Activated CD8-positive, alpha-beta memory T cell treated with anti-CD3 and anti-CD28 coated beads, Interleukin-2, amount 50 U/mL, for 24 hours (primary cell): ENCODE measurements around the gene ADAMTS19.

ENCODE experiments used
- DNase-seq: peaks from one replicate; pipeline ENCODE4 v3.0.0-alpha.2; 2020; ENCODE audit errors: extremely low read depth

ADAMTS19 gene

DNA sequence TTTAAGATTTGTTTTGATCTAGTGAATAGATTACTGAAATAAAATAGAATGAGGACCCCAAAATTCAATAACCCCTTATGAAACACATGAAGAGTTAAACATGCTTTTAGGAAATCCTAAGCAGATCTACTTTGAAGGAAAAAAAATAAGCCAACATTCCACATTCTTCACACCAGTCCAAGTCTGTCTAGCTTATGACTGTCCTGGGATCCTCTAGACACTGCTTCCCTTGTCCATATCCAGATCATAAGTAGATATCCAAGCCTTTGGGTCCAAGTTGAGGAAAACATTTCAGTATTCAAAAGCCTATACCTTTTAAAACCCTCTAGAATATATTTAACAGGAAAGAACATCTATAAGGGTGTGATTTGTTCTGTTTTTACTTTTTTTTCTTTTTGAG, 228.9 kb downstream of the ADAMTS19 start:
- no peak for DNase-seq

DNA sequence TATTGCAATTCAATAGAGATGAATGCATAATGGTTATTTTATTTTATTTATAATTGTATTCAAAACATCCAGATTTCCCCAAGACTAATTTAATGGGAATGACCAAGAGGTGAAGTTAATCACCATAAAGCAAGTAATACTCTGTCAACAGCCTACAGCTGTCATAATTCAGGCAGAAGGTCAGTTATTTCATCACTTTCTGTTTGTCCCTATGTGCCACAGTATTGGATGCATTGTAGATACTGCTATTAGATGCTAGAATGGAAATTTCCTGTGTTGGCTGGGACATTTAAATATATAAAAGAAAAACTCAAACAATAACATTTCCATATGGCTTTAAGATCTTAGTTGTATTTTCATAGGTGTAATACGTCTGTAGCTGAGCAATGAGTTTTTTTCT, 231.1 kb downstream of the ADAMTS19 start:
- DNase-seq = no peak

DNA sequence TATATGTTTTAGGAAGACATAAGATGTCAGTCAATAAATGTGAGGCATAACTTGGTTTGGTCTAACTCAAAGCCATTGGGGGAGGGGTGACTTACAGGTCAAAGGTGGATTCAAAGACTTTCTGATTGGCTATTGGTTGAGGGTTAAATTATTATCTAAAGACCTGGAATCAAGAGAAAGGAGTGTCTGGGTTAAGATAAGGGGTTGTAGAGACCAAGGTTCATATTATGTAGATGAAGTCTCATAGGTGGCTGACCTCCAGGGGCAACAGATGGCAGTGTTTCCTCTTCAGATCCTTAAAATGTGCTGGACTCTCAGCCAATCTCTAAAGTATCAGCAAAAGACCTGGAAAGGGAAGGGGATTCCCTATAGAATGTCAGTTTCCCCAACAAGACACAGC, 236.5 kb downstream of the ADAMTS19 start:
- no peak for DNase-seq

DNA sequence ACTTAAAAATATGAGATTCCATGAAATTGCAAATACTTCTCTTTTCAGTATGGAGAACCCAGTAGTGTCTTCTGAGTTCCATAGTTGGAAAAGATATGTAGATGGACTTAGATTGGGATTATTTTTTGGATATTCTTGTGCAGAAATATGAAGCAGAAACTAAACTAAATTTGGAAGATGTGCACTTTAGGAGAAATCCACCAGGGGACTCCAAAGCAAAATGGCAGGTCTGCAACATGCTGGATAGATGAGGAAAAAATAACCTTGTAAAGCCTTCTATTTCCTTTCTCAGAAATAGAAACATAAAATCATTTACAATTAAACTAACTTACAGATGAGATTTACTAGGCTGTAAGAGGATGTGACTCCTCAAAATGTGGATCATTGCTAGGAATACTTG, 238.6 kb downstream of the ADAMTS19 start:
- no peak for DNase-seq

DNA sequence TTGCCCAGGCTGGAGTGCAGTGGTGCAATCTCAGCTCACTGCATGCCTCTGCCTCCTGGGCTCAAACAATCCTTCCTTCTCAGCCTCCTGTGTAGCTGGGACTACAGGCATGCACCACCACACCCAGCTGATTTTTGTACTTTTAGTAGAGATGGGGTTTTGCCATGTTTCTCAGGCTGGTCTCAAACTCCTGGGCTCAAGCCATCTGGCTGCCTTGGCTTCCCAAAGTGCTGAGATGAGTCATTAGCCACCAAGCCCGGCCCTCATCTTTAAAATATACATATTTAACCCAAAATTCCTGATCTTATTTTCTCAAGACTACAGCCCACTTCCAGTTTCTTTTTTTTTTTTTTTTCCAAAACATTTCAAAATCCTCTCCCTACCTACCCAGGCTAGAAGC, 256.1 kb downstream of the ADAMTS19 start:
- DNase-seq = no peak

DNA sequence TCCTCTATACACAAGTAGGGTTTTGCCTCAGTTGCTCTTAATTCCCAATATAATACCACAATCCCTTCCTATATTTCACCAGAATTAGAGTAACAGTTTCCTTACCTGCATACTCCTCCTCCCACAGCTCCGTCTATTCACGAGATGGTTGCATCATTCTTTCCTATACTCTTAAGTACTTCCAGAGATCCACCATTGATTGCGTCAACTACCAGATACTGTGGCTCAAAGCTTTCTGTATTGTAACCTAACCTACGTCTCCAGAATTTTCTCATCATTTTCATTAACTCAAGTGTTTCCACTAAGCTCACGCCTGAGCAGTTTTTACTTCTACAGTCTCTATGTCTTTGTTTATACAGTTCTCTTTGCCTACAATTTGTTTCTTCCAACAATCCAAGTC, 256.6 kb downstream of the ADAMTS19 start:
- no peak for DNase-seq

DNA sequence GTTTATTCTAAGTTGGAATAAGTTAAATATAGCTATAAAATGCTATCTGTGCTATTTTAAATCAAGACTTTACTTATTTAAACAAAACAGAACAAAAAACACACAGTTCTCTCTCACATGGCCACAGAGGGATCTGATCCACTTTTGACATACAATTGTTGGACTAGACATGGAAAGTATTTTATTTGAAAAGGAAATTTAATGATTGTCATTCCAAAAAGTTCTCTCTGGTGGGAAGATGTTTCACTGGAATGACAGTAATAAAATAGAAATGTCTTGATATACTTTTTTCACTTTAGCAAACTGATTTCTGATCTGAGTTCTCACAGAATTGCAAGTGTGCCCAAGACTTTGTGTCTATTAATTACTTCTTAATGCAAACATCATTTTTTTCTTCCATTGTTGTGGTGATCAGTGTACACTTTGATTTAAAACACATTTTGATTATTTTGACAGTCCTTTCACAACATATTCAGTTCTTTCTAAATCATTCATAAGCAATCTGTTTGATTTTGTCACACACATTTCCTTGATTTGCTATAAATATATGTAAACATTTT, 257.7 kb downstream of the ADAMTS19 start:
- DNase-seq = no peak

DNA sequence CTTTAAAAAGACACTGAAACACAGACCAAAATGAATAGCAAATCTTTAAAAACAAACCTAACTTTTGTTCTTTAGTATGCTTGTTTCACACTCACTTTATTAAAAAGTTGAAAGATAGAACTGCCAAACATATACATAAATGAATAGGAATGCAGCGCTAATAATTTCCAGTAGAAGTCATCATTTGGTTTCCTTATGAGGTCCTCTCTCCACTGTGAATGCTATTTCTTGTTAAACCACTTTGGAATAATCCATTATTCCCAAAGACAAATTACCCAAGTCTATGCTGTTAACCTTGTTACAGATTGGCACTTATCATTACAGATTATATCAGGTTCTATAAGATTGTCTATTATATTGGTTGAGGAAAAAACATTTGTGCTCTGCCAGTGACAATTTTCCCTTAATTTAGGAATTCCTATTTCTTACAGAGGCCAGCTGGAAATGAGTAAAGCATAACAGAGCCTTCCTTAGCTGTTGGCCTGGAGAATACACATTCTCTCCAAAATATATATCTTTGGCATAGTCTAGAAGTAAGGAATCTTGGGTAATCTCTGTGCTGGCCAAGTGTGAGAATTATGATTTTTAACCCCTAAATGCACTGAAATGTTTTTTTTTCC, 258.5 kb downstream of the ADAMTS19 start:
- no peak for DNase-seq

DNA sequence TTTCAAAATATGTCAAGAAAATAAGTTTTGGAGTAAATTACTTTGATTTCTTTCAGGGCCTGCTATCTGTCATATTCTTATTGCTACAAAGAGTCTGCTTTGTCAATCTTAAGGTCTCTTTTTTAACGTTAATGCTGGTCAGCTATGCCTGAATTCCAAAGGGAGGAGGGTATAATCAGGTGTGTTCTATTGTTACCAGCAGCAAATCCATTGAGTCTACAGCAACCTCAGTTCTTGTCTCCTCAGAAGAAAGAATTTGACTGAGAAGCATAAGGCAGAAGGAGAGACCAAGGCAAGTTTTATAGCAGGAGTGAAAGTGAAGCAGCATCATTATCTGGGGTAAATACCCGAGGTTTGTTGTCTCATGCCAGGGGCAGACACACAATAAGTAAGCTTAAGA, 264.1 kb downstream of the ADAMTS19 start:
- DNase-seq = no peak

DNA sequence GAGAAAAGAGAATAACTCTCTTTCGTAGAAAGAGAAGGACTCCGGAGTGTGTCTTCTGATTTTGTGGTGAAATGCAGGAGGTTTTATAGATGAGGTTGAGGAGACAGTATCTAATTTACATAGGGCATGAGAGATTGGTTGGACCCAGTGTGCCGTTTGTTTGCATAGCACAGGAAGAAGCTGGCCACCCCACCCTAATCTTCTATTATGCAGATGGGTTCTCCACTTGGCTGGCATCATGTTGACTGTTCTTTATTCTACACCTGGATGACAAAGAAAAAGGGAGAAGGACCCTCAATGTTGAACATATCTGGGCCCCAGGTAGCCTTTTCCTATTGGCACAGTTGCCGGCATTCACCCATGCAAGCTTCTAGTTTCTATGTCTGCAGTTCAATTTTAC, 264.5 kb downstream of the ADAMTS19 start:
- DNase-seq = no peak

DNA sequence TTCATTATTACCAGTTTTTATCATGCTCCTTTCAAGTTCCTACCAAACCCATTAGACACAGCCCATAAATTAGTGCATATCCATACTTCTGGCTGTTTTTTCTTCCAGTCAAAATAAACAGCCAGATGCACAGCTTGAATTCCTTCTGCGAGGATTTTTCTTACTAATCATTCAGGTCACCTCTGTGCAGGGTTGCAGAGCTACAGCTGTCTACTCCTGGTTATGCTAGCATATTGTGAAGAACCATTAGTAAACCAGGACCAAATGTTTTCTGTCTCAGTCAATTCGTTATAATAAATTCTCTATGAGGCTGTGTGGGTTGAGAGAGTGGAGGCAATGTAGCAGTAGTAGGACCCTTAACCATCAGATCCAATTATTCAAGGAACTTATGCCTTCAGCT, 279.7 kb downstream of the ADAMTS19 start:
- DNase-seq = no peak

DNA sequence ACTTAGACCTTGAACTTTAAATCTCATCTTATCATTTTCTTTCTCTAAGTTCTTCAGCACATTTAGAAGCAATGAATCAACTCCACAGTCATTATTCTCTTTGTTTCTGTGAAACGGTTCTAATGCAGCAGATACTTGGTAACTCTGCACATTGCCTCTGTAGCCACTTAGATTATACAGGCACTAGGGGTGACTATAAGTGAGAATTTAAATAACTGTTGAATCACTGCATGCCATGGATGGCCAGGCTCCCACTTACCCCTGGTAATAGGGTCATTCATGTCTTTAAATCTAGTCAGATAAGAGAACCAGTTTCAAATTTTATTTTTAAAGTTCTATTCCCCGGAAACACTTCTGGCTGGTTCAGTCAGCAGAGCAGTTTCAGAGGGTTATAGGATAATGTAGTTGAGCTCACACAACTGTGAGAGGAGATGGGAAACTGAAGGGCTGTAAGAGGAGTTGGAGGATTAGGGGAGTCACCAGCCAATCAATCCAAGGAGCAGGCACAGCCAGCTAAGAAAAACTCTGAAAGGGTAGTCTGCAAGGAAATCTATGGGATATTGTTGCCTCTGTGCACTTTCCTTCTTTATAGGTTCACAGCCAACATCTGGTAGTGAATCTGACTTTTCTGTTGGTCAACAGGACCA, 283.6 kb downstream of the ADAMTS19 start:
- no peak for DNase-seq

DNA sequence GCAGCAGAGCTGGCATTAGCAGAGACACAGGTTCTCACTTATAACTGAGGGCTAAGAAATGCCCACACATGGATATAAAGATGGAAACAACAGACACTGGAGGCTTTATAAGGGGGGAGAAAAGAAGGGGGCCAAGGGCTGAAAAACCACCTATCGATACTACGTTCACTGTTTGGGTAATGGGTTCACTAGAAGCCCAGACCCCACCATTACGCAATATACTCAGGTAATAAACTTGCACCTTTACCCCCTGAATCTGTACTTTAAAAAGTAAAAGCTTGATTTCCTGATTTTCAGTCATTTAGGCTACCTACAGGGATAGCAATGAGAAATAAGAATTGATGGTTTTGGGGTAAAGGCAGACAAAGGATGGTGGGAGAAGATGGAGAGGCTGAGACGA, 285.9 kb downstream of the ADAMTS19 start:
- no peak for DNase-seq

DNA sequence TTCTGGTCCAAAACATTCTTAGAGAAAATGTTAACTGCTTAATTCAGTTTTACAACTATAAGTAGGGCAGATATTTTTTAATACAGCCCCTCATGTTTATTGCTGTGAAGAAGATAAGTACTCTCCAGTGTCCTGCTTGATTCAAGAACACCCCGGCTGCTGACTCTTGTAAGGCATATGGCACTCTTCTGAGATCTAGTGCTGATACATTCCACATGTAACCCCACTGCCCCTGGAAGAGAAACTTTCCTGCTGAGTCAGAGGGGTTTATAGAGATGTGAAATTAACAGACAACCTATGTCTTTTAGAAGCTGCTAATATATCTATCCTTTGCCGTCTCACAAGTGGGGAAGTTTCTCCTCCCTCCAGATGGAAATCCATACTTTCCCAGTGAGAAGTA, 286.8 kb downstream of the ADAMTS19 start:
- no peak for DNase-seq

DNA sequence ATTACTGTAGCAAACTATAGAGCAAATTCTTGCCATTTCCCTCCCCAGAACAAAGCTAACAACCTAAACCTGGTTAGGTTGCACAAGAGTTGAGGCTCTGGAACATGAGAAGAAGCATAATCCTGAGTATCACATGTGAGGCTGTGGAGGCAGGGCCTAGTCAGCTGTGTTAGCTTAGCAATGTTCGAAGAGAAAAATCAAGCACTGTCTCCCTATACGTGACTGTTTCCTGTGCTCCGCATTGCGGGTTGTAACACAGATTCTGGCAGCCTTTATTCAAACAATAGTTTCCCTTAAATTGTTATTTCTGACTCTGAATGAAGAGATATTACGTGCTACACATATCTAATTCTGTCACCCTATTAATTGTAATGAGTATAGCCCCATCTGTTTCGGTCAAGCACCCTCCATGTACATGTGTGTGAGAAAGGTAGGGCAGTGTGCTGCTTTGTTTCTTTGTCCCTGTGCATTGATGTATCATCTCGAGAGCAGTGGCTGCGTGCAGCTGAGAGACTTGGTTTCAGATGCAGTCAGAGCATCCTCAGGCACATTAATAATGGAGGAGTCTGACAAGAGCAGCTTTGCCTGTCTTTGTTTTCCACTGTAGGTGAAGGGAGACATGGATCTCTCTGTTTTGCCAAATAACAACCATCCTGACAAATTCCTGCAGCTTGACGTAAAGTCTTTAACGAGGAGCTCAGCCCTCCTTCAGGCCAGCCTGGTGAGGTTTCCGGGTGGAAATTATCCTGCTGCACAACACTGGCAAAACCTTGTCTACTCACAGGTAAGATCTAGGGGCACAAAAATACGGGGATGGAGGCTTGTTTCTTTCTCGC, 287.7 kb downstream of the ADAMTS19 start, which contains the start of gene MINAR2:
MINAR2 (plus strand) TSS at position 523 of the 836 bp plus-strand sequence; CDS start at position 620, 97 bp downstream.
- no peak for DNase-seq

DNA sequence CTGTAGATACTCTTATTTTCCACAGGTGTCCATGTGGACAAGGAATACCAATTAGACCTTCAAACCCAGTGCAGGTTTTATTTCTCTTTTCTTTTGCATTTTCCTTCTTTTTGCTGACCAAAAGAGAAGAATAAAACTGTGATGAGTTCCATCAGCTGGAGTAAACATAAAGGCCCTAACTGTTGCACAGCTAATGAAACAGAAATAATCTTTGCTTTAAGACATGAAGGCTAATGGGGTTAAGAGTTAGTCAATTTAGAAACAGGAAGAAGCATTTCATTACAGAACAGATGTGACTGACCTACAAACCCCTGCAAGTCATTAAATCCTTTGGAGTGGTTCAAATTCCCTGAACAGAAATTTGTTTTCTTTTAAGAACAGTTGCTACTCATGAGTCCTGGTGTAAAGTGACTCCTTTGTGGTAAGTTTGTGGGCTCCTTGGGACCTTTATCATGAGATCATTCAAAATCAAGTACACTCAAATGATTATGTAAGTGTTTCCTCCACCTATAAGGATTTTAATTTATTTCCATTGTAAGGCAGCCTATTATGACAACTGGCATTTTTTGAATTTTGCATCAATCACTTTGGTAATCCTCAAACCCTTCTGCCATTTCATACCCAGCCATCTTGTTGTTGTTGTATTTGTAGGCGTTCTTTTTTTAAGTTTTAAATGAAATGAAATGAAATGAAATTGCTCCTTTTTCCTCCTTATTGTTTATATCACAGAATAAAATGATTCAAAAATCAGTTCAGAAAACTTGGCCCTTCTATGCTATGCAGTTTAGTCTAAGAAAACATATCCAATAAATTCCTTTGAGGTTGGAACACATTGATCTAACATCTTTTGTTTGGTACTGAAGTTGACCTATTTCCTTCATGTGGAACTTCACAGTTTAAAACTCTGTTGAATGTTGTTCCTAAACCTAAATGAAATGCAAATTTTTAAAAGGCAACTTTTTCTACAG, 289.1 kb downstream of the ADAMTS19 start:
- no peak for DNase-seq

DNA sequence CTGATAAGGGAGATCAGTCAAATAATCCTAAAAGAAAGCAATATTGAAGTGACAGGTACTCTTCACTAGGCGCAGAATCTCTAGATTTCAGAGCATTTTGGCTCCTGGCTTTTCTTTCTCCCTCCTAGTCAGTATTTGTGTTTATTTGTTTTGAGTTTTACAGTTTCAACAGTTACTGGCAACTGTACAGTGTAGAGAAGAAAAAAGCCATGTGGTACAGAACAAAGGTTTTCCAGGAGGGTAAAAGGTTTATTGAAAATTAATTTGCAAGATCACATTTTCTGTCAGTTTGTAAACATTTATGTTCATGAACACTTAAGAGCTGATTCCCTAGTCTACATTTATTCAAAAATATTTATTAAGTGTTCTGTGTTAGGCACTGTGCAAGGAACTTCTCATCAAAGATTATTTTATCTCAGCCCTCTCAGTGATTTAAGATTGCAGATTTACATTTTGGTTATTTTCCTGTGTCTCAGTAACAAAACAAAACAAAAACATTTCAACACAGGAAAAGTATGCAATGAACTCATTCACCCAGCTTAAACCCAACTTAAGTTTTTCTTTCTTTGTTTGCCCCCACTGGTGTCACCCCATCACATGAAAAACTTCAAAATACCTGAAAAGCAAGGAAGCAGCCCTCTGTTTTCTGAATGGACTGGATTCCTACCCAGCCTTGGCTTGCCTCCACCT, 300.7 kb downstream of the ADAMTS19 start:
- DNase-seq = no peak

DNA sequence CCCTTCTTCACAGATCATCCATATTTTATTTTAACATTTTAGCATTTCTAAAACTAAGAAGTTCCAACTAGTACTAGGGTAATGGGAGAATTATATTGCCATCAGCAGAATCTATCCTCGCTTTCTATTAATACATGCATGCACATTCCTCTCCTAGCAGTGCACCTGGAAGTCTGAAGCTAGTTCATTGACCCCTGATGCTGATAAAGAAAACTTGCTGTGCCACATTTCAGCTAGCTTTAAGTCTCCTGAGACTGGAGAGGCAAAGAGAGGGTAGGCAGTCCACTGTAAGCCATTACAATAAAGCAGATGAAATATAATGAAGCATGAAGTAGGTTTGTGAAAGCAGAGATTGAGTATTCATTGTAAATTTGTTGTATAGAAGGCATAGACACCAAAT, 303.6 kb downstream of the ADAMTS19 start:
- DNase-seq = no peak

DNA sequence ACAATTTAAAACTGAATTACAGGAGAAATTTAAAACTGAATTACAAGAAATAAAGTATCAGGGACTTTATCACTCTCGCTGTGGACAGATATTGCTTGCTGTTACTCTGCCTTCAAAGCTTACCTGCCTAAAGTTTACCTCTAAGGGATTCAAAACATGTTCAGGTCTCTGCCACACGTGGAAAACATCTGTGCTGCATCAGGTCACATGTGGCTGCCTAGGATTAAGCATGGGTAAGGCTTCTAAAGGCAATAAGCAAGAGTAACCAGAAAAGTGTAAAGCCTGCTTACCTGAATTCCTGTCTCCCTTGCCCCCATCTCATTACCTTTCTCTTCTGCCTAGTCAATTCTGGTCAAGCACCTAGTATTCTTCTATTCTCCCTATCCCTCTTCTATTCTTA, 306.7 kb downstream of the ADAMTS19 start:
- DNase-seq = no peak

DNA sequence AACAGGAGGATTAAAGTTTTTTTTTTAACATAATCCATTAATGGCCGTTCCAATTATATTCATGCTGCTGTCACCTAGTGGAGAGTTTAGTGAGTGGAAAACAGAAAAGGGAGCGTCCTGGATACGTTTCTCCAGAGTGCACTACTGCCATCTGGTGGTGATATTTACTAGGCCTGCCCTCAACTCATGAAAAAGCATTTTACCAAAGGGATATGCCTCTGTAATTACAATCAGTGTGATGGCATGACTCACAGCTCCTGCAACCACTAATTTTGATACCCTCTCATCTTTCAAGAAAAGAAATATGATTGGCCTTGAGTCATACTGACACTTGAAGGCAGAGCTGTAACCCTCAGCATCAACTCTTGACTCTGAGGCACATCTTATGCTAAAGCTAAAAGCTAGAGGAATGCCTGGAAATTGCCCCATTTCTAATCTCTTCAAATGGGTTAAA, 307.9 kb downstream of the ADAMTS19 start:
- peak; percentile 33 for DNase-seq

DNA sequence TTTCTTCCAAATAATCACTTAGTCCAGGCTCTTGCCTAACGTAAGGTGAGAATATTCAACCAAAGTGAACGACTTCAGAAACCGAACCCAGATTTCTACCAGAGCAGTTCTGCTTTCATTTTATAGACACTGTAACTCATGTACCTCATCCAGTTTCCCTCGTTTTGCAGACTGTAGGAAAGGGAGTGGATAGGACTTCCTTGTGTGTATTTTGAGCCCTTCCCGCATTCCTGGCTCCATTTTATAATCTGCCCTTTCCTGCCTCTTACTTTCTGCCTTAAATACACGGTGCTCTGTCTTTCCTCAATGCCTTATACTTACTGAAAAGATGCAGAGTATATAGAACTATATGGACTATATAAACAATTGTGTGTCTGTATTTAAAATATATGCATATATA, 308.6 kb downstream of the ADAMTS19 start:
- no peak for DNase-seq
